ENCODE results near the gene CTSA. TPM values are rescaled to one million over a fixed set of nuclear protein-coding genes. Genes with fewer than 3 reads are reported as not detected.

The CTSA gene
- total and polyA plus RNA-seq, 2 experiments from 2014 or later: 39.9 to 63.9 TPM

DNA sequence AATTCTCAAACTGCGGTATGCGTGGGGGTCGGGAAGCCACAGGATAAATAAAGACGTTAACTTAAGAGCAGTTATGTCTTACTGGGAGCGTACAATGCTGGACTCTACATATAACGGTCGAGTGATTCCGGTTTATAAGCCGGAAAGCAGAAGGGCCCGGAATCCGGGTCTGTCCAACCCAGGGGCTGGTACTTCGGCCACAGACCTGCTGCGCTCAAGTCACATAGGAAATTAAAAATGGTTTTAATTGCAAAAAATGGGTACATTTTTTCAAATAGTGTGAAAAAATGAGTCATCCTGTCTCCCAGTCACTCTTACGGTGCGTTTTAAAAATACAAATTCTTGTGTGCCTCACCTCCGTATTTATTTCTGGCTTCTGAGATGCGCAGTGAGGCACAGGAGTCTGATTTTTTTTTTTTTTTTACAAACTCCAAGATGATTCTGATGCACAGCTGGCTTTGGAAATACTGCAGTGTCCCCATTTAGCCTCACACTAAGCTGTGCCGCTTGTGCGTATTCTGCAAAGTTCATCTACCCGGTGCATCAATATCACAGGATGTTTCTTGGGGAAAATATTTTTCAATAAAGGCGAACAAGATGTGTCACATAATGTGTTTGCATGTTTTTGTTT, 44.4 kb downstream of the CTSA start:
- no peak for ATAC-seq
- H3K27me3 ChIP-seq (ENCODE audit: insufficient read depth): no peaks in the 10 kb centered on the region
- peak overlapping the region; percentile 68 for H3K27ac ChIP-seq (ENCODE audit: low read depth)
- H3K4me1 ChIP-seq (ENCODE audit: insufficient read depth): peaks cover 33% of the 10 kb centered on the region
- no peaks in the 10 kb centered on the region for H4K20me1 ChIP-seq (replicated peaks; ENCODE audit: insufficient read depth)
- no peaks in the 10 kb centered on the region for H3K9me2 ChIP-seq (ENCODE audit: insufficient read depth)
- peak overlapping the region; percentile 80 for H3K4me2 ChIP-seq
- peaks cover 26% of the 10 kb centered on the region for H3F3A ChIP-seq (replicated peaks; ENCODE audit: low read depth)
- H3K4me3 ChIP-seq: peak overlapping the region; percentile 61
- no peak for DNase-seq (ENCODE audit: low spot score)
- peaks cover 12% of the 10 kb centered on the region; the same call in 1 of the 2 replicates for H3K36me3 ChIP-seq (ENCODE audit: insufficient read depth)
- H3K79me2 ChIP-seq (replicated peaks; ENCODE audit: insufficient read depth): peaks cover 29% of the 10 kb centered on the region
- H2AFZ ChIP-seq: no peak overlapping the region
- no peak for TF ChIP-seq POLR2AphosphoS5 (IDR thresholded peaks at IDR 0.05; ENCODE audit: low read depth)
- TF ChIP-seq EZH2phosphoT487 (IDR thresholded peaks at IDR 0.05; ENCODE audit: unreplicated experiment): no peak
- TF ChIP-seq, protein P1, sequence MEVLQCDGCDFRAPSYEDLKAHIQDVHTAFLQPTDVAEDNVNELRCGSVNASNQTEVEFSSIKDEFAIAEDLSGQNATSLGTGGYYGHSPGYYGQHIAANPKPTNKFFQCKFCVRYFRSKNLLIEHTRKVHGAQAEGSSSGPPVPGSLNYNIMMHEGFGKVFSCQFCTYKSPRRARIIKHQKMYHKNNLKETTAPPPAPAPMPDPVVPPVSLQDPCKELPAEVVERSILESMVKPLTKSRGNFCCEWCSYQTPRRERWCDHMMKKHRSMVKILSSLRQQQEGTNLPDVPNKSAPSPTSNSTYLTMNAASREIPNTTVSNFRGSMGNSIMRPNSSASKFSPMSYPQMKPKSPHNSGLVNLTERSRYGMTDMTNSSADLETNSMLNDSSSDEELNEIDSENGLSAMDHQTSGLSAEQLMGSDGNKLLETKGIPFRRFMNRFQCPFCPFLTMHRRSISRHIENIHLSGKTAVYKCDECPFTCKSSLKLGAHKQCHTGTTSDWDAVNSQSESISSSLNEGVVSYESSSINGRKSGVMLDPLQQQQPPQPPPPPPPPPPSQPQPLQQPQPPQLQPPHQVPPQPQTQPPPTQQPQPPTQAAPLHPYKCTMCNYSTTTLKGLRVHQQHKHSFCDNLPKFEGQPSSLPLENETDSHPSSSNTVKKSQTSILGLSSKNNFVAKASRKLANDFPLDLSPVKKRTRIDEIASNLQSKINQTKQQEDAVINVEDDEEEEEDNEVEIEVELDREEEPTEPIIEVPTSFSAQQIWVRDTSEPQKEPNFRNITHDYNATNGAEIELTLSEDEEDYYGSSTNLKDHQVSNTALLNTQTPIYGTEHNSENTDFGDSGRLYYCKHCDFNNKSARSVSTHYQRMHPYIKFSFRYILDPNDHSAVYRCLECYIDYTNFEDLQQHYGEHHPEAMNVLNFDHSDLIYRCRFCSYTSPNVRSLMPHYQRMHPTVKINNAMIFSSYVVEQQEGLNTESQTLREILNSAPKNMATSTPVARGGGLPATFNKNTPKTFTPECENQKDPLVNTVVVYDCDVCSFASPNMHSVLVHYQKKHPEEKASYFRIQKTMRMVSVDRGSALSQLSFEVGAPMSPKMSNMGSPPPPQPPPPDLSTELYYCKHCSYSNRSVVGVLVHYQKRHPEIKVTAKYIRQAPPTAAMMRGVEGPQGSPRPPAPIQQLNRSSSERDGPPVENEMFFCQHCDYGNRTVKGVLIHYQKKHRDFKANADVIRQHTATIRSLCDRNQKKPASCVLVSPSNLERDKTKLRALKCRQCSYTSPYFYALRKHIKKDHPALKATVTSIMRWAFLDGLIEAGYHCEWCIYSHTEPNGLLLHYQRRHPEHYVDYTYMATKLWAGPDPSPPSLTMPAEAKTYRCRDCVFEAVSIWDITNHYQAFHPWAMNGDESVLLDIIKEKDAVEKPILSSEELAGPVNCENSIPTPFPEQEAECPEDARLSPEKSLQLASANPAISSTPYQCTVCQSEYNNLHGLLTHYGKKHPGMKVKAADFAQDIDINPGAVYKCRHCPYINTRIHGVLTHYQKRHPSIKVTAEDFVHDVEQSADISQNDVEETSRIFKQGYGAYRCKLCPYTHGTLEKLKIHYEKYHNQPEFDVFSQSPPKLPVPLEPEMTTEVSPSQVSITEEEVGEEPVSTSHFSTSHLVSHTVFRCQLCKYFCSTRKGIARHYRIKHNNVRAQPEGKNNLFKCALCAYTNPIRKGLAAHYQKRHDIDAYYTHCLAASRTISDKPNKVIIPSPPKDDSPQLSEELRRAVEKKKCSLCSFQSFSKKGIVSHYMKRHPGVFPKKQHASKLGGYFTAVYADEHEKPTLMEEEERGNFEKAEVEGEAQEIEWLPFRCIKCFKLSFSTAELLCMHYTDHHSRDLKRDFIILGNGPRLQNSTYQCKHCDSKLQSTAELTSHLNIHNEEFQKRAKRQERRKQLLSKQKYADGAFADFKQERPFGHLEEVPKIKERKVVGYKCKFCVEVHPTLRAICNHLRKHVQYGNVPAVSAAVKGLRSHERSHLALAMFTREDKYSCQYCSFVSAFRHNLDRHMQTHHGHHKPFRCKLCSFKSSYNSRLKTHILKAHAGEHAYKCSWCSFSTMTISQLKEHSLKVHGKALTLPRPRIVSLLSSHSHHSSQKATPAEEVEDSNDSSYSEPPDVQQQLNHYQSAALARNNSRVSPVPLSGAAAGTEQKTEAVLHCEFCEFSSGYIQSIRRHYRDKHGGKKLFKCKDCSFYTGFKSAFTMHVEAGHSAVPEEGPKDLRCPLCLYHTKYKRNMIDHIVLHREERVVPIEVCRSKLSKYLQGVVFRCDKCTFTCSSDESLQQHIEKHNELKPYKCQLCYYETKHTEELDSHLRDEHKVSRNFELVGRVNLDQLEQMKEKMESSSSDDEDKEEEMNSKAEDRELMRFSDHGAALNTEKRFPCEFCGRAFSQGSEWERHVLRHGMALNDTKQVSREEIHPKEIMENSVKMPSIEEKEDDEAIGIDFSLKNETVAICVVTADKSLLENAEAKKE (CRISPR knock-in tag; IDR thresholded peaks at IDR 0.05): no peak
- no peak for TF ChIP-seq CREB1 (CRISPR knock-in tag; IDR thresholded peaks at IDR 0.05; ENCODE audit: low read depth)
- no peak for TF ChIP-seq EZH2 (IDR thresholded peaks at IDR 0.05; ENCODE audit: low read depth, unreplicated experiment)
- no peak for TF ChIP-seq ZNF114 (CRISPR knock-in tag; IDR thresholded peaks at IDR 0.05)
- TF ChIP-seq, protein P2, sequence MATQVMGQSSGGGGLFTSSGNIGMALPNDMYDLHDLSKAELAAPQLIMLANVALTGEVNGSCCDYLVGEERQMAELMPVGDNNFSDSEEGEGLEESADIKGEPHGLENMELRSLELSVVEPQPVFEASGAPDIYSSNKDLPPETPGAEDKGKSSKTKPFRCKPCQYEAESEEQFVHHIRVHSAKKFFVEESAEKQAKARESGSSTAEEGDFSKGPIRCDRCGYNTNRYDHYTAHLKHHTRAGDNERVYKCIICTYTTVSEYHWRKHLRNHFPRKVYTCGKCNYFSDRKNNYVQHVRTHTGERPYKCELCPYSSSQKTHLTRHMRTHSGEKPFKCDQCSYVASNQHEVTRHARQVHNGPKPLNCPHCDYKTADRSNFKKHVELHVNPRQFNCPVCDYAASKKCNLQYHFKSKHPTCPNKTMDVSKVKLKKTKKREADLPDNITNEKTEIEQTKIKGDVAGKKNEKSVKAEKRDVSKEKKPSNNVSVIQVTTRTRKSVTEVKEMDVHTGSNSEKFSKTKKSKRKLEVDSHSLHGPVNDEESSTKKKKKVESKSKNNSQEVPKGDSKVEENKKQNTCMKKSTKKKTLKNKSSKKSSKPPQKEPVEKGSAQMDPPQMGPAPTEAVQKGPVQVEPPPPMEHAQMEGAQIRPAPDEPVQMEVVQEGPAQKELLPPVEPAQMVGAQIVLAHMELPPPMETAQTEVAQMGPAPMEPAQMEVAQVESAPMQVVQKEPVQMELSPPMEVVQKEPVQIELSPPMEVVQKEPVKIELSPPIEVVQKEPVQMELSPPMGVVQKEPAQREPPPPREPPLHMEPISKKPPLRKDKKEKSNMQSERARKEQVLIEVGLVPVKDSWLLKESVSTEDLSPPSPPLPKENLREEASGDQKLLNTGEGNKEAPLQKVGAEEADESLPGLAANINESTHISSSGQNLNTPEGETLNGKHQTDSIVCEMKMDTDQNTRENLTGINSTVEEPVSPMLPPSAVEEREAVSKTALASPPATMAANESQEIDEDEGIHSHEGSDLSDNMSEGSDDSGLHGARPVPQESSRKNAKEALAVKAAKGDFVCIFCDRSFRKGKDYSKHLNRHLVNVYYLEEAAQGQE (IDR thresholded peaks at IDR 0.05; ENCODE audit: unreplicated experiment): no peak
- TF ChIP-seq STAT1 (IDR thresholded peaks at IDR 0.05; ENCODE audit: unreplicated experiment): no peak
- no peak for TF ChIP-seq NANOG (IDR thresholded peaks at IDR 0.05; ENCODE audit: borderline replicate concordance)
- TF ChIP-seq ZNF331 (CRISPR knock-in tag; IDR thresholded peaks at IDR 0.05; ENCODE audit: low read depth): no peak
- TF ChIP-seq JUNB (IDR thresholded peaks at IDR 0.05; ENCODE audit: unreplicated experiment): no peak
- TF ChIP-seq, protein P3, sequence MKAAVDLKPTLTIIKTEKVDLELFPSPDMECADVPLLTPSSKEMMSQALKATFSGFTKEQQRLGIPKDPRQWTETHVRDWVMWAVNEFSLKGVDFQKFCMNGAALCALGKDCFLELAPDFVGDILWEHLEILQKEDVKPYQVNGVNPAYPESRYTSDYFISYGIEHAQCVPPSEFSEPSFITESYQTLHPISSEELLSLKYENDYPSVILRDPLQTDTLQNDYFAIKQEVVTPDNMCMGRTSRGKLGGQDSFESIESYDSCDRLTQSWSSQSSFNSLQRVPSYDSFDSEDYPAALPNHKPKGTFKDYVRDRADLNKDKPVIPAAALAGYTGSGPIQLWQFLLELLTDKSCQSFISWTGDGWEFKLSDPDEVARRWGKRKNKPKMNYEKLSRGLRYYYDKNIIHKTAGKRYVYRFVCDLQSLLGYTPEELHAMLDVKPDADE (IDR thresholded peaks at IDR 0.05): no peak
- TF ChIP-seq, protein P4, sequence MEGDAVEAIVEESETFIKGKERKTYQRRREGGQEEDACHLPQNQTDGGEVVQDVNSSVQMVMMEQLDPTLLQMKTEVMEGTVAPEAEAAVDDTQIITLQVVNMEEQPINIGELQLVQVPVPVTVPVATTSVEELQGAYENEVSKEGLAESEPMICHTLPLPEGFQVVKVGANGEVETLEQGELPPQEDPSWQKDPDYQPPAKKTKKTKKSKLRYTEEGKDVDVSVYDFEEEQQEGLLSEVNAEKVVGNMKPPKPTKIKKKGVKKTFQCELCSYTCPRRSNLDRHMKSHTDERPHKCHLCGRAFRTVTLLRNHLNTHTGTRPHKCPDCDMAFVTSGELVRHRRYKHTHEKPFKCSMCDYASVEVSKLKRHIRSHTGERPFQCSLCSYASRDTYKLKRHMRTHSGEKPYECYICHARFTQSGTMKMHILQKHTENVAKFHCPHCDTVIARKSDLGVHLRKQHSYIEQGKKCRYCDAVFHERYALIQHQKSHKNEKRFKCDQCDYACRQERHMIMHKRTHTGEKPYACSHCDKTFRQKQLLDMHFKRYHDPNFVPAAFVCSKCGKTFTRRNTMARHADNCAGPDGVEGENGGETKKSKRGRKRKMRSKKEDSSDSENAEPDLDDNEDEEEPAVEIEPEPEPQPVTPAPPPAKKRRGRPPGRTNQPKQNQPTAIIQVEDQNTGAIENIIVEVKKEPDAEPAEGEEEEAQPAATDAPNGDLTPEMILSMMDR (conservative IDR thresholded peaks at IDR 0.05; ENCODE audit: low read depth in 2 of 2): no peak
- H3K27me3 Mint-ChIP-seq (ENCODE audit: insufficient read depth, low read depth, poor library complexity): peaks cover 19% of the 10 kb centered on the region
- peaks cover 39% of the 10 kb centered on the region for H3K4me1 Mint-ChIP-seq
- peaks cover 42% of the 10 kb centered on the region for H3K36me3 Mint-ChIP-seq (ENCODE audit: low read depth)
- peaks cover 3% of the 10 kb centered on the region; the same call in 1 of the 3 replicates for H3K9me3 Mint-ChIP-seq
- peak overlapping the region; percentile 89 for H3K4me3 Mint-ChIP-seq
- peak overlapping the region; percentile 95 for H3K27ac Mint-ChIP-seq

Data from GM23338 (cell line).